HT-29 (cell line): ENCODE results near the gene TBC1D4. TPM values are rescaled to one million over a fixed set of nuclear protein-coding genes. Genes with fewer than 3 reads are reported as not detected.
A peak's percentile ranks its signal among the peaks of the same experiment; 100 is the strongest.
"Not testable (repeated sequence)": the region's sequence is repeated elsewhere in the genome, so short reads cannot be mapped to it uniquely, and the experiment has no call there.

ENCODE experiments used
- DNase-seq: peaks from one replicate; pipeline ENCODE4 v3.0.0-alpha.2; 2015; ENCODE audit warnings: low spot score
- total RNA-seq: library from RNA; depleted of rRNA; stranded (reverse); fragments of >200 nt; shearing (Covaris generic); gene quantifications from 2 replicates; pipeline ENCODE4 v1.2.3, GENCODE V29; 2014; rRNA removed

The TBC1D4 gene
- total RNA-seq, 1 experiment from 2014 or later, result 29.0 TPM

DNA sequence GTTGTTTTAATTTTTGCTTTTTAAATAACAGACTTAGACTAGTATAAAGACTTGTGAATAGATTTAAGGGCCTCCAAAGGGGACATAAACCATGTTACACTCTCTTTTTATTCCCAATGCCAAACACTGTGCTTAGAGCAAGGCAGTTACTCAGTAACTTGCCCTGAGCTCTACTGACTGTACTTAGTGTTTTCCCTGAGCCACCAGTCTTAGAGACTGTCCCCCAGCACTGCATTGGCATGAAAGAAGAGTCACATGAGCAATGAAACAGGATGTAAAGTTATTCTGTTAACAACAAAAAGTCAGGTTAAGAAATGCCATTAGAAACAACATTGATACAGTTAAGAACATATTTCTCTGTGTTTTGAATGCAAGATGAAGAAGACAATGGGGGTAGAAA lies 187.9 kb downstream of the TBC1D4 start:
- DNase-seq, result no peak

DNA sequence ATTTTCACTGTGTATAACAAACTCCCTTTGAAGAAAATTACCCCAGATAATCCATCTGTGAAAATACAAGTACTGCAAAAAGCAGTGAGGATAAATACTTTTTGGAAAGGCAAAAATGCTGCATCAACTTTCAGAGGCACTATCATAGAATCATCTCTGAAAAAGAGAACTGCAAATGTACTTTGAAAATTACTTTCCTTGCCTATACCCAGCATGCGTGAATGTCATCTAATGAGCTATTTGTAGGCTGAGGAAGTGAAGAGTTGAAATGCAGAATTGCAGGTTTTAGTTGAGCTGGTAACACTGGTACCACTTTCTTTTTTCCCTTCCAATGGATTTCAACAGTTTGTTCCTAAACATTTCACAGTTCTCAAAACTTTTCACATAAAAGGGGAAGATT lies 196.7 kb downstream of the TBC1D4 start:
- no peak for DNase-seq

DNA sequence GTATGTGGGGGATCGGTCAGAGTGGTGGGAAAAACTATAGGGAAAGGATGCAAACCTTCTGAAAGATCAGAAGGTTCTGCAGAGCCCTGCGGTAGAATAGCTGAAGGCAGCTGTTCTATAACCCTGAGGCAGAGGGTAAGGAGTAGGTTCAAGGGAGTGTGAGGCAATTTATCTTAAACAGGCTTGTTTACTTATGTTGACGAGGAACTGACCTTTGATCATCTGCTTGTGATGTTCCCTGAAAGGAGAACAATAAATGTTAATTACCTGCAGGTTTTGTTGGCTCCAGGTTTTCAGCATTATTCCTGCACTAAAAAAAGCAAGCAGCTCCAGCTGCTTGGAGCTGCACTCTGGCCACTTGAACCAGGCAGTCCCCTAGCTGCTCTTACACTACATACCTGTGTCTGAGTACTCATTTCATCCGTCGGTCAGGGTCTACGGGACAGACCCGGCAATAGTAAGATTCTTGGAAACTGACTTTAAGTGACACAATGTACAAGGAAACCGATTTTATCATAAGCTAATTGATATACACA lies 202.1 kb downstream of the TBC1D4 start:
- DNase-seq, result peak; percentile 65

DNA sequence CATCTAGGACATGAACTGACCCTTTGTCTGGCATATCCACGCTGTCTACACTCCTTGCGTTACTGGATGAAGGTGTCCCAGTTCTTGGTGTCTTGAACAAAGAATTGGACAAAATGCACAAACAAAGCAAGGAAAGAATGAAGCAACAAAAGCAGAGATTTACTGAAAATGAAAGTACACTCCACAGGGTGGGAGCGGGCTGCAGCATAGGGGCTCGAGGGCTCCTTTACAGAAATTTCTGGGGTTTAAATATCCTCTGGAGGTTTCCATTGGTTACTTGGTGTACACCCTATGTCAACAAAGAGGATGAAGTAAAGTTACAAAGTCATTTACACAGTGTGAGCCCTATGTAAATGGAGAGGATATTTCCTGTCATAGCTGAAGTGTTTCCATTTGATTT lies 208.3 kb downstream of the TBC1D4 start:
- not testable (repeated sequence) for DNase-seq

DNA sequence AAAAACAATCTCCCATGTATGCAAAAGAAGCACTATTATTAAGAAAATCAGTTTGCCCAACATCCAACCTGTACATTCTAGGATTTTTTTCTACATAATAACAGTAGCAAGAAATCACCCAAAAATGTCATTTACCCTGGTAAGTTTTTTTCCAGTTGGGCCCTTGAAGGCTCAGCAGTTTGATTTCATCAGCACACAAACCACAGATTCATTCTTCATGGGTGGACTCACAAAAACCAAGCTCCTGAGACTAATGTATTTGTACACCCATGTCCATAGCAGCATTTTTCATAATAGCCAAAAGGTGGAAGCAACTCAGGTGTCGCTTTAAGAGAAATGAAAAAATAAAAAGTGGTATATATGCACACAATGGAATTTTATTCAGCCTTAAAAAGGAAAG lies 210.1 kb downstream of the TBC1D4 start:
- DNase-seq, result no peak

DNA sequence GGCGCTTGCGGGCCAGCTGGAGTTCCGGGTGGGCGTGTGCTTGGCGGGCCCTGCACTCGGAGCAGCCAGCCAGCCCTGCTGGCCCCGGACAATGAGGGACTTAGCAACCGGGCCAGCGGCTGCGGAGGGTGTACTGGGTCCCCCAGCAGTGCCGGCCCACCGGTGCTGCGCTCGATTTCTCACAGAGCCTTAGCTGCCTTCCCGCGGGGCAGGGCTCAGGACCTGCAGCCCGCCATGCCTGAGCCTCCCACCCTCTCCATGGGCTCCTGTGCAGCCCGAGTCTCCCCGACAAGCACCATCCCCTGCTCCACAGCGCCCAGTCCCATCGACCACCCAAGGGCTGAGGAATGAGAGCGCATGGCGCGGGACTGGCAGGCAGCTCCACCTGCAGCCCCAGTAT lies 213.5 kb downstream of the TBC1D4 start:
- DNase-seq, result not testable (repeated sequence)

DNA sequence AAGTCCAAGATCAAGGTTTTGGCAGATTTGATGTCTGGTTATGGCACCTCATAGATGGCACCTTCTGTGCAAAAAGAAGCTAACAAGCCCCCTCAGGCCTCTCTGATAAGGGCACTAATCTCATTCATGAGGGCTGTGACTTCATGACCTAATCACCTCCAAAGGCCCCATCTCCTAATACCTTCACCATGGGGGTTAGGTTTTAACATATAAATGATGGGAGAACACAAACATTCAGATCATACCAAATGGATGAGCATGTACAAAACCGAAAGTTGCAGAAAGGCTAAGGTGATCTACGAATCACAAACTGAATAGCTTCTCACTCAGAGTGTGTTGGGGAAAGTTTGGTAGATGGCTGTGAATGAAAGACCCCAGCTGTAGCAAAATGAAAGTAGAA lies 217.4 kb downstream of the TBC1D4 start:
- no peak for DNase-seq

DNA sequence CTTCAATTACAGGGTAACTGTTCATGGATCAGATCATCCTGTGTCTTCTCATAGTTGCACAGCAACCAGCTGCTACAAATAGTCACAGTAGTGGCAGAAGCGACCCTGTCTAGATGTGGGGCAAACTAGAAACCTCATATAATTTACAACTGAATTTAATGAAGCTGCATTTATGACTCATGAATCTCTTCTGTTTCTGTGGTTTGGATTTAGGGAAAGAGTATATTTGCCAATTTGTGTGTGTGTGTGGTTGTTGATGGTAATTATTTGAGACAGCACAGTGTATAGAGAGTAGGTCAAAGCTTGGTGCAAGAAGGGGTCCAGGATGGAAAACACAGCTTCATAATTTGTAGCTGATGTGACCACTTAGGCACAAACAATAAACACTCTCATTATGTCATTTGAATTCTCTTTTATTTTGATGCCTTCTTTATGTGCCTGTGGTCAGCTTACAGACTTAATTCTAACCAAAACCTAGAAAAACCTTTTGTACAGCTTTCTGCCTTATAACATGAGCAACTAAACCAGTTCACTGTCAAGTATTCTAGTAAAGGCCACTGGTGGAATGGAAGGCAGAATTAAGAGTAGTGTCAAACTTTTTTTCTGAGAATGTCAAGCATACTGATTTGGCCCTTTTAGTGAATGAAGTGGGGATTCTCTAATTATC lies 218.1 kb downstream of the TBC1D4 start:
- DNase-seq, result no peak

DNA sequence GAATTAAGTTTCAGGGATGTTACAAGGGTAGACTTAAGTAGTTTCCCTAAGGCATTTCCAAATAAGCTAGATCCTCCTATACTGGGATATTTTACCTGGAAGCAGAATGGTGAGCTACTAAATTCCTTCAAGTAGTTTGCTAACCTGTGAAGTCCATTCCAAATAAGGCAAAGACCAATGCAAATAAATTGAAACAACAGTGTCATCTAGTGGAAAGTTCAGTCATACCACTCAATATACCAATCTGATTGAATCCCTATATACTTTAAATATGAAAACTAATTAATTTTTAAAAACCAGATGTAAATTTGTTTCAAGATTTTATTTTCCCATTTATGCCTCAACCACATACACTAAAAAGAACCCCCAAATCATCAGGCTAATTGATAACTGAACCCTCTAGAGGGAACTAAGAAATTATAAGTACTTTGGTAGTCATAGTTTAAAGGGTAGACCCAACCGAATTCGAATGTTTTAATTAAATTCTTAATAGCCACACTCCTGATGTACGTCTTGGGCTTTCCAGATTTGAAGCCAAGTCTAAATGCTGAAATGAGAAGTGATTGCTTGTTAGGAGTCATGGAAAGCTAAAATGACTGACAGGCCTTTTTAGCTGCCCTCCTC lies 223.7 kb downstream of the TBC1D4 start:
- DNase-seq, result peak; percentile 93

DNA sequence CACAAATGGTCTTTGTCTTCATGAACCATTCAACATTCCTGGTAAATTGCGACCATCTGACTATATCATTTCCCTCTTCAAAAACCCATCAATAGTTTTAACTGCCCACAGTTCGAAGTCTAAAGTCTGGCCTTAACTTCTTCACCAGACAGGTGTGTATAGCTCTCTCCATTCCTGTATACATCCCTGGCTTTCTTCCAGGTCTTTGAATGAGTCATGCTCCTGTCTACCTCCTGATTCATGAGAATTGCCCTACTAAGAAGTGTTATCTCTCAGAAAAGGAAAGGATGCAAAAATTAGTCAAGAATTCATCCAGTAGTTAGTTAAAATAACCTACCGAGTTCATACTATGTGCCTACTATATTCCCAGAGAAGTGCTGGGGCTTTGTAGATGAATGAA lies 225.0 kb downstream of the TBC1D4 start:
- peak; percentile 96 for DNase-seq

DNA sequence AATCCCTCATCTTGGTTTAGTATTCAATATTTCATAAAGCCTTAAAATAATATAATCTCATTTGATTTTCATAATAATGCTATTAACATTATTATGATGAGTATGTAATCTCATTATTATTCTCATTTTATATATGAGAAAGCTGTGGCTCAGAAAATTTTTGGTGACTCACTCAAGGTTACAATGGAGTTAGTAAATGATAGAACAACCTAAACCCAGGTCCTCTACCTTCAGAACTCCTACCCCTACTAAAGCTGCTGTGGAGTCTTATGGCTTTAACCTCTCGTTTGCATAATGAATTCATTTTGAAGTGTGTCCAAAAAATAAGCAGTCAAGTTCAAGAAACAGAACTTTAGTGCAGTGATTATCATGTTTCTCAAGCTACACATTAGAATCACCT lies 226.3 kb downstream of the TBC1D4 start:
- DNase-seq, result no peak

DNA sequence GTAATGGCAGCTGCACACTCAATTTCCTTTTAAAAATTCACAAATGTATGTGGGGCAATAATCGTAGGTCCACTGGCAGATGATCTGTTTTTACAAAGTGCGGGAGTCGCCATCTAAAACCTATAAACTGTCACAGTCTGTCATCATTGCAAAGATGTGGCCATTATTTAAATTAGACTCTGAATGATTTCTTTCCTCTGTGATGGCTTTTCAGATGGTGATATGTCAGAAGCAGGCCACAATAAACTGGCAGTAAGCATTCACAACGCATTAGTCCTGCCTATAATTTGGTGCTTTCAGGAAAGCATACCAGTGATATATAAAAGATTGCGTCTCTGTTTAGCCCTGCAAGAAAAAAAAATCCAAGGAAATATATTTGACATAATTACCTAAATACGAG lies 226.8 kb downstream of the TBC1D4 start:
- no peak for DNase-seq

DNA sequence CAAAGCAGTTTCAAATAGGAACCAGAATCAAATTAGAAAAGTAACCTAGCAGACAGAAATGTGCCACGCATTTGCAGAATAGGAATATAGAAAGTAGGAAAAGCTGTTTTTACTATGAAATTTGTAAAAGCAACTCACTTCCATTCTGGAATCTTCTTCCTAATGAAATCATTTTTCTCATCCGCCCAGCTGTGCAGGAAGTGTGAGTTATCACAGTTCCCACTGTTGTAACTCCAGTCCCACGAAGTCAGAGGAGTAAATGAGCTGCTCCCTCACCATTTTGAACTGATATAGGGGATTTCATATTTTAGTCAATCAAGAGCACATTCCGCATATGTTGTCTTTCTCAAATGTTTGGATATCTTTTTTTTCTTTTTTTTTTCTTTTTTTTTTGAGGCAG lies 230.8 kb downstream of the TBC1D4 start:
- no peak for DNase-seq

DNA sequence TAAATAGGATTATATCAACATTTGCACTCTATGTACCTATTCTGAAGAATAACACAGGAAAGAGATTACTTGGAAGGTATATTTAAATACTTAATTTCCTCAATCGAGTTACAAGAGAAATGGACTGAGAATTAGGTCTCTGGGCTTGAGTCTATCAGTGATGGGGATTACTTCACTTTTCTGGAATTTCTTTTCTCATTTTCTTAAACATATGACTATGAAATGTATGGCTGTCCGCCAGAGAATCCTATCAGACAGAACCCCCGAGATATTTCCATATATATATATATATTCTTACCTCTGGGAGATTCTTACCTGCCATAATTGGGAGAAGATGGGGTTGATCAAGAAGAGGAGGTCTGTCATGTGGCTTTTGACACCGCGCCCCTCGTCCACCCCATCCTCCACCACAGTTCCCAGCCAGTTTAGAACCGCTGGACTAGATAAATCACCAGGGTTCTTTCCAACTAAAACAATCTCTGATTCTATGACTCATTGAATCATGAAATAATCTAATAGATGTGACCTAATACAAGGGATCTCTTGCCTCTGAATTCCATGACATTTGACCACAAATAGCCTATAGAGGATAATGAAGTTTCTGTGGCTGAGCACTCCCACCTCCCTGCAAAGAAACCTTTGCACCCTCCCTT lies 231.3 kb downstream of the TBC1D4 start:
- DNase-seq, result no peak

DNA sequence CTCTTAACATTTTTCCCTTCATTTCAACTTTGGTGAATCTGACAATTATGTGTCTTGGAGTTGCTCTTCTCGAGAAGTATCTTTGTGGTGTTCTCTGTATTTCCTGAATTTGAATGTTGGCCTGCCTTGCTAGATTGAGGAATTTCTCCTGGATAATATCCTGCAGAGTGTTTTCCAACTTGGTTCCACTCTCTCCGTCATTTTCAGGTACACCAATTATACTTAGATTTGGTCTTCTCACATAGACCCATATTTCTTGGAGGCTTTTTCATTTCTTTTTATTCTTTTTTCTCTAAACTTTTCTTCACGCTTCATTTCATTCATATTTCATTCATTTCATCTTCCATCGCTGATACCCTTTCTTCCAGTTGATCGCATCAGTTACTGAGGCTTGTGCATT lies 236.4 kb downstream of the TBC1D4 start:
- not testable (repeated sequence) for DNase-seq

DNA sequence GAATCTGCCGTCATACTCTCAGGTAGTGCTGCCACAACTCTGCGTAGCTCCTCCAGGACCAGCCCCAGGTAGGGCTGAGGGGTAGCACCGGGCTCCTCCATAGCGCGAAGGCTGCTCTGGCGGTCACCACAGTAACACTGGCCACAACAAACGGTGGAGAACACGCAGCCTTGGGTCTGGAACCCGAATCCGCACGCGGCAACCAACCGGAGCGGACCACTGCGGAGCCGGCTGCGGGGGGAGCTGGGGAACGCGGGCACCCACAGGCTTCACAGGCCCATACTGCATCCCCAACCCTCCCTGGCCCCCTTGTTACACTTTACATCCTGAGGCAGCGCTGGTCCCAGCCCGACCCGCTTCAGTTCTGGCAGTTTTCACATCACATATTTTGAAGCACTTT lies 241.7 kb downstream of the TBC1D4 start:
- not testable (repeated sequence) for DNase-seq

DNA sequence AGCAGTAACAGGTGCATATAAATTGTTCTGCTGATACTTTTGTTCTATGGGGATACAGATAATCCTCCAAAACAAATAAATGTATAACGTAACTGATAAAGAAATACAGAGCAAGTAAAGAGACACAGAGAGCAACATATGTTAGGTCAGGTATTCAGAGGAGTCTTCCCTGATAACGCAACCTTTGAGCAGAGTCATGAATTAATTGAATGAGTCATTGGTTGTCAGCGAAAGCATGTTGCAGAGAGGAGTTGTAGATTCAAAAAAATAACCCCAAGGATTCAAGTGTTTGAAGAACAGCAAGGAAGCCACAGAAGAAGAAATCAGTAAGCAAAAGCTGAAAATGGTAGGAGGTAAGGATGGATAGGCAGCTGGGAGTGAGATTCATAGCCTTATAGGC lies 245.2 kb downstream of the TBC1D4 start:
- DNase-seq, result peak; percentile 35

Other genes with a start within 250 kb of the TBC1D4 start
- gene COMMD6, start 55.7 kb upstream of the TBC1D4 start, total RNA-seq, result 37.6 and 50.9 TPM in 2 replicates
- 54.7 and 59.0 TPM in 2 replicates for gene UCHL3, start 67.6 kb upstream of the TBC1D4 start, total RNA-seq
- 111 and 130 TPM in 2 replicates for gene LMO7, start 154.2 kb upstream of the TBC1D4 start, total RNA-seq